Uterus (tissue), 4 donors: ENCODE data around the gene GATB. TPM values are rescaled to one million over a fixed set of nuclear protein-coding genes. Genes with fewer than 3 reads are reported as not detected.

Experiments used
- DNase-seq, 2 donors: peaks; one replicate each; pipeline ENCODE4 v3.0.0-alpha.2; 2019 to 2020
- H3K27ac ChIP-seq, 2 donors: fragments of 200-600 bp; sonication (generic); 1 replicate in 1 of 2; 2 replicates in 1 of 2; pipeline ENCODE4 v1.5.1; 2016 to 2018
- H3K27me3 ChIP-seq, 2 donors: fragments of 200-600 bp; sonication (generic); one replicate each; pipeline ENCODE4 v1.5.1; 2018 to 2019; ENCODE audit warnings: control low read depth in 1 of 2
- H3K36me3 ChIP-seq, 2 donors: fragments of 200-600 bp; sonication (generic); one replicate each; pipeline ENCODE4 v1.5.1; 2019; ENCODE audit warnings: control low read depth in 1 of 2
- H3K4me1 ChIP-seq, 2 donors: fragments of 200-600 bp; sonication (generic); one replicate each; pipeline ENCODE4 v1.5.1; 2018 to 2019; ENCODE audit warnings: control low read depth in 1 of 2
- H3K4me3 ChIP-seq, 2 donors: fragments of 200-600 bp; sonication (generic); 1 replicate in 1 of 2; 2 replicates in 1 of 2; pipeline ENCODE4 v1.5.1; 2018 to 2019; ENCODE audit warnings: mild to moderate bottlenecking in 1 of 2
- H3K9me3 ChIP-seq, 2 donors: fragments of 200-600 bp; sonication (generic); one replicate each; pipeline ENCODE4 v1.5.1; 2019; ENCODE audit warnings: control low read depth in 1 of 2
- POLR2A ChIP-seq, 2 donors: fragments of 450-650 bp; IDR thresholded peaks; one replicate each; pipeline ENCODE4 v1.6.1; 2016; ENCODE audit warnings: antibody characterized with exemption in 2 of 2, mild to moderate bottlenecking in 1 of 2, moderate library complexity in 1 of 2
- intact Hi-C: fragments of 100-400 bp; cut with DNase I; formaldehyde crosslinking; loops from one replicate; pipeline ENCODE4 v1.15.1; 2023; ENCODE audit warnings: low total_unique reads
- total RNA-seq, 4 donors: library from RNA; depleted of rRNA in 3 of 4; stranded (reverse); fragments of >200 nt in 3 of 4; gene quantifications; one replicate each; pipeline versions ENCODE4 v1.1.0 to v1.2.4, GENCODE V29; 2014 to 2023
- TF ChIP-seq, protein P1 (sequence below), 4 experiments: fragments of 200-600 bp in 2 of 4; fragments of 450-650 bp in 2 of 4; sonication (generic) in 2 of 4; IDR thresholded peaks; one replicate each; pipeline ENCODE4 v1.5.1; 2016 to 2019; ENCODE audit warnings: antibody characterized with exemption in 4 of 4, mild to moderate bottlenecking in 2 of 4, moderate library complexity in 1 of 4
- donor health status: DM: yes; HTN: yes; CAD: no.

The GATB gene
- total RNA-seq, 4 donors from 2014 or later = 2.8 to 31.5 (median 12.4) TPM

DNA sequence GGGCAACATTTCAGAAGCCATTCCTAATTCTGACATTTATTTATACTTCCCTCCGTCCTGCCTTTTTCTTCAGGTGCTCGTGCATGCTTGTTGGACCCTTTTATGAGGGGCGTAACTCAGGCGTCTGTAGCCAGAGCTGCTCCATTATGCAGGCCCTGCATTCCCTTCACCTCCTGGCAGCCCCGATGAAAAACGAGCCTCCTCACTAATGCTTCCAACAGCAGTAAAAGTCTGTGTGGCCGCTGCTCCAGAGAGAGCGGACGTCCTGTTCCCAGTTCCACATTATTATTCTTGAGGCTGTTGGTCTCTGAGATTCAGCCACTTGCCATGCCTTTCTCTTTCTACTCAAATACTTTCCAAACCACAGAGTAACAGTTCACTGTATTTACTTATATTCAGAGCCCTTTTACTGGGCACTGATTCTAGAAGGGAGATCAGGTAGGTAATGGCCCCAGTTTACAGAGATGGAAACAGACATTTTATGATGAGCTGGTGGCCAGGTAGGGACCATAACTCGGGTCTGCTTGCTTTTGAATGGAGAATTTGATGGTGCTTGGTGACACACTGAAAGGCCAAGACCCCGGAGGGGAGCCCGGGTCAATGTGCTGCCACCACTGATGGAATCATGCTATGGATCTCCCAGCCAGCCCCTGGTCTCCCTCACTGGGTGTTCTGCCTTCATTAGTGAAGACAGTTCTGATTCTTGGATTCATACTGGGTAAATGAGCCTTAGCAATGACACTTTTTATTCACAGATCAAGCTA is 101.0 kb downstream of the GATB start:
- H3K36me3 ChIP-seq = no peaks in the 10 kb centered on the region
- H3K27ac ChIP-seq = peak overlapping the region; percentile 45 to 65
- no peaks in the 10 kb centered on the region for H3K27me3 ChIP-seq
- peak; percentile 59 to 69 for DNase-seq
- no peak for TF ChIP-seq POLR2A (IDR thresholded peaks at IDR 0.05)
- TF ChIP-seq, protein P1, sequence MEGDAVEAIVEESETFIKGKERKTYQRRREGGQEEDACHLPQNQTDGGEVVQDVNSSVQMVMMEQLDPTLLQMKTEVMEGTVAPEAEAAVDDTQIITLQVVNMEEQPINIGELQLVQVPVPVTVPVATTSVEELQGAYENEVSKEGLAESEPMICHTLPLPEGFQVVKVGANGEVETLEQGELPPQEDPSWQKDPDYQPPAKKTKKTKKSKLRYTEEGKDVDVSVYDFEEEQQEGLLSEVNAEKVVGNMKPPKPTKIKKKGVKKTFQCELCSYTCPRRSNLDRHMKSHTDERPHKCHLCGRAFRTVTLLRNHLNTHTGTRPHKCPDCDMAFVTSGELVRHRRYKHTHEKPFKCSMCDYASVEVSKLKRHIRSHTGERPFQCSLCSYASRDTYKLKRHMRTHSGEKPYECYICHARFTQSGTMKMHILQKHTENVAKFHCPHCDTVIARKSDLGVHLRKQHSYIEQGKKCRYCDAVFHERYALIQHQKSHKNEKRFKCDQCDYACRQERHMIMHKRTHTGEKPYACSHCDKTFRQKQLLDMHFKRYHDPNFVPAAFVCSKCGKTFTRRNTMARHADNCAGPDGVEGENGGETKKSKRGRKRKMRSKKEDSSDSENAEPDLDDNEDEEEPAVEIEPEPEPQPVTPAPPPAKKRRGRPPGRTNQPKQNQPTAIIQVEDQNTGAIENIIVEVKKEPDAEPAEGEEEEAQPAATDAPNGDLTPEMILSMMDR (IDR thresholded peaks at IDR 0.05) = no peak
- no peak overlapping the region for H3K4me3 ChIP-seq
- intact Hi-C loops = no loop called here
- H3K4me1 ChIP-seq = peaks cover 0 to 3% of the 10 kb centered on the region in 2 donors
- H3K9me3 ChIP-seq = no peaks in the 10 kb centered on the region

- DNase-seq = no peak
- TF ChIP-seq, protein P1 (IDR thresholded peaks at IDR 0.05) = no peak
- no peak for TF ChIP-seq POLR2A (IDR thresholded peaks at IDR 0.05)
- no peaks in the 10 kb centered on the region for H3K36me3 ChIP-seq
- intact Hi-C loops = no loop called here
- H3K4me3 ChIP-seq = no peak overlapping the region
- H3K9me3 ChIP-seq = no peaks in the 10 kb centered on the region
- H3K27me3 ChIP-seq = no peaks in the 10 kb centered on the region
- H3K4me1 ChIP-seq = peaks cover 0 to 3% of the 10 kb centered on the region in 2 donors
- H3K27ac ChIP-seq = peak overlapping the region in 1 of 2 donors; percentile 65
These were observed 101.7 kb downstream of the GATB start for GRCh38 chr4:151658959-151659600.

DNA sequence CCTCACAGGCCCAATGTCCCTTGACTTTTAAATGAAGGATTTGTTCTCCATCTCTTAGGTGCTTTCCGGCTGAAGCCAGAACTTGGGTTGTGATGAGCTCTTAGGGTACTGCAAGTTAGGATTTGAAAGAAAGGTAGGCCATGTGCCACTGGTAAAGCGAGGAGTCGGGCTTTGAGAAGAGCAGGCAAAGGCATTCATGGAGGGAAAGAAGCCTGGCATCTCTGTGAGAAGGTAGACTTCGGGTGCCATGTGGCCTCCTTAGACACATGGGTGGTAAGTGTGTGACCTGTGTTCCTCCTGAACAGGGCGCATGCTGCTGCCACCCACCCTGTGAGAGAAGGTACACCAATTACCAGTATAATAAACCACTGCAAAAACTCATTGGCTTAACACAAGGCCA is 102.9 kb downstream of the GATB start:
- no peak overlapping the region for H3K27ac ChIP-seq

DNA sequence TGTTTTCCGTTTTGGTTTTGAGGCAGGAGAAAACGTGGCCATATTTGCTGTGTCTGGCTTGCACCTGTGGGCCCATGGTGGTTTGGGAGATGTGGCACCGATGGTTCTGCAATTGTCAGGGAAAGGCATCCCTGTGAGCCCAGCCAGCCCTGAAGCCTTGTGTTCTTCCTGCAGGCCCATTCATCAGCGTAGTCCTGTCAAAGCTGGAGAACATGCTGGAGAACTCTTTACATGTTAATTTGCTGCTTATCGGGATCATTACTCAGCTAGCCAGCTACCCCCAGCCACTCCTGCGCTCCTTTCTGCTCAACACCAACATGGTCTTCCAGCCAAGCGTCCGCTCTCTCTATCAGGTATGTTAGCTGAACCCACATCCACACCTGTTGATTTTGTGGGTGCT is 104.7 kb downstream of the GATB start:
- no peak for TF ChIP-seq POLR2A (IDR thresholded peaks at IDR 0.05)
- TF ChIP-seq, protein P1 (IDR thresholded peaks at IDR 0.05) = no peak
- DNase-seq = no peak
- H3K27ac ChIP-seq = no peak overlapping the region
- no peaks in the 10 kb centered on the region for H3K27me3 ChIP-seq
- intact Hi-C loops = no loop called here
- no peaks in the 10 kb centered on the region for H3K9me3 ChIP-seq
- no peak overlapping the region for H3K4me3 ChIP-seq
- peaks cover 0 to 3% of the 10 kb centered on the region in 2 donors for H3K4me1 ChIP-seq
- H3K36me3 ChIP-seq = no peaks in the 10 kb centered on the region

More for the DNA sequence above, 102.9 kb downstream of the GATB start:
- Histone ChIP-seq H3K4me3 (no peak overlapping the region), H3K36me3 (no peaks in the 10 kb centered on the region), H3K27me3 (no peaks in the 10 kb centered on the region), H3K9me3 (no peaks in the 10 kb centered on the region), H3K4me1 (peaks cover 0 to 3% of the 10 kb centered on the region in 2 donors)
- intact Hi-C loops = no loop called here
- DNase-seq = no peak
- TF ChIP-seq, protein P1 (IDR thresholded peaks at IDR 0.05) = no peak
- no peak for TF ChIP-seq POLR2A (IDR thresholded peaks at IDR 0.05)

GRCh38 chr4:151653548-151653918 is 107.3 kb downstream of the GATB start:
- H3K27ac ChIP-seq = no peak overlapping the region
- TF ChIP-seq, protein P1 (IDR thresholded peaks at IDR 0.05) = no peak
- TF ChIP-seq POLR2A (IDR thresholded peaks at IDR 0.05) = no peak
- H3K4me1 ChIP-seq = no peaks in the 10 kb centered on the region
- intact Hi-C loops = no loop called here
- no peaks in the 10 kb centered on the region for H3K36me3 ChIP-seq
- H3K4me3 ChIP-seq = no peak overlapping the region
- no peaks in the 10 kb centered on the region for H3K9me3 ChIP-seq
- H3K27me3 ChIP-seq = no peaks in the 10 kb centered on the region
- DNase-seq = no peak
